Activated T-helper 1 cell treated with Interleukin-2 at 50 U/mL for 16 hours (primary cell): ENCODE measurements around the gene STK32B.
"Not testable (repeated sequence)": the region's sequence is repeated elsewhere in the genome, so short reads cannot be mapped to it uniquely, and the experiment has no call there.

Experiments
- DNase-seq: peaks from one replicate; pipeline ENCODE4 v3.0.0-alpha.2; 2020; ENCODE audit warnings: low read depth

The STK32B gene

DNA sequence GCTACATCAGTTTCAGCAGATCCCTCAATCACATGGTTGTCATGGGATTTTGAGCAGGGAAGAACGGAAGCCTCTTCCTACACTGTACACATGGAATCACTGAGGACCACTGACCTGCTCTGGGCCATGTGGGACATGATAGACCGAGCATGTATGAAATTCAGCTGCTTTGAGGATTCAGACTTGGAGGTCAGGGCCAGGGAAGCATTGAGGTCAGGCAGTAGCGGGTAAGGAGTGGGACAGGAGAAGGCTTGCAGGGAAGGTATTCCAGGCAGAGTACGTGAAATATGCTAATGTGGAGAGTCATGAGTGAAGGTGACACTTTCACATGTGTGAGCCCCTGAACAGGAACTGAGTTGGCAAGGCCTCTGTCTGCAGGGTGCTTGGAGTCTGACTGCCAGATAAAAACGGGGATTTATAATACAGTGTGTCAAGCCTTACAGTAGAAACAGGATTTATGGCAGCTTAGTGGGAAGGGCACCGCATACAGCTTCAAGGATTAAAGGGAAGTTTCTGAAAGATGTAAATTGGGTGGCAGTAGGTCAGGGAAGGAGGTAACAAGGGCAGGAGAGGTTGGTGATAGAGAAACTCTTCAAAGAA lies 111.7 kb downstream of the STK32B start:
- DNase-seq: no peak

DNA sequence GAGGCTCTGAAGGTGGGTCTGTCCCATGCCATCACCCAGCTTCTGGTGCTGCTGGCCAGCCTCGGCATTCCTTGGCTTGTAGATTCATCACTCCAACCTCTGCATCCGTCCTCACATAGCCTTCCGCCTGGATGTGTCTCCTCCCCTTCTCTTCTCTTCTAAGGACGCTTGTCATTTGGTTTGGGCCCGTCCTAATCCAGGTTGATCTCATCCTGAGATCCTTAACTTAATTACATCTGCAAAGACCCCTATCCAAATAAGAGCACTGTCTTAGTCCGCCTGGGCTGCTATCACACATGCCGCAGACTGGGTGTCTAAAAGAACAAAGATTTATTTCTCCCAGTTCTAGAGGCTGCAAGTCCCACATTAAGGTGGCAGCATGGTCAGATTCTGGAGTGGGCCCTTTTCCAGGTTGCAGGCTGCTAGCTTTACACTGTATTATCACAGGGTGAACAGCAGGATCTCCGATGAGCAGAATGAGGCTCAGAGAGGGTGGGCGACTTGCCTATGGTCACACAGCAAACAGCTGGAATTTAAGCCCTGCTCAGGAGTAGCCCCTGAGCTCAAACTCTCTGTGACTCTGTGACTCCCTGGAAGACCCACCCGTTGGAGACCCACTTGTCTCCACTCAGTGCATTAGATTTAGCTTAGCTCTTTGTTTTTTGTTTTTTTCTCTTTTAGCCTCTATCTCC lies 113.1 kb downstream of the STK32B start:
- DNase-seq: no peak

- no peak for DNase-seq
Measured at GRCh38 chr4:5165420-5166369, 114.4 kb downstream of the STK32B start.

DNA sequence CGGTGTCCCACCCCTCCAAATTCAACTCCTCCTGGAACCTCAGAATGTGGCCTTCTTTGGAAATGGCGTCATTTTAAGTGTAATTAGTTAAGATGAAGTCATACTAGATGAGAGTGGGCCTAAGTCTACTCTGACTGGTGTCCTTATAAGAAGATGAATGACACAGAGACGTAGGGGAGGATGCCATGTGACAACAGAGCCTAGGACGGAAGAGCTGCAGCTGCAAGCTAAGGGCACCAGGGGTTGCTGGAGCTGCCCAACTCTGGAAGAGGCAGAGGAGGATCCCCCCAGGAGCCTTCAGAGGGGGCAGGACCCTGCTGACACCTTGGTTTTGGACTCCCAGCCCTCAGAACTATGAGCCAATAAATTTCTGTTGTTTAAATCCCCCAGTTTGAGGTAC lies 115.1 kb downstream of the STK32B start:
- no peak for DNase-seq

DNA sequence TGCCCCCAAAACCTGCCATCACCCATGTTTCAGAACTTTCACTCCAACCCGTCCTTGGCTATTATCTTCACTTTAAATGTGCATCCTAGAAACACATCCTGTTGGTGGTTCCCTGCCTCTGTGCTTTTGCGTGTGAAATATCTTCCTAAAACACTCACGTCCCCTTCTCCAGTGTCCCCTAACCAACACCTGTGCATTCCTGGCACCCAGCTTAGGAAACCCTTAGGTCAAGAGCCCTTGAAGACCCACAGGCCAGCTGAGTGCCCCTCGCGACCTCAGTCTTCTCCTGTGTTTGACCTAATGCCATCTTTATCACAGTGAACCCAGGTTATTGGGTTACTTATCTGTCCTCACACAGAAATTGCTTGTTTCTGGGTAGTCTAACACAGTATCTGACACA lies 117.6 kb downstream of the STK32B start:
- no peak for DNase-seq

- DNase-seq: not testable (repeated sequence)
Measured at GRCh38 chr4:5175836-5176235, 124.6 kb downstream of the STK32B start.

DNA sequence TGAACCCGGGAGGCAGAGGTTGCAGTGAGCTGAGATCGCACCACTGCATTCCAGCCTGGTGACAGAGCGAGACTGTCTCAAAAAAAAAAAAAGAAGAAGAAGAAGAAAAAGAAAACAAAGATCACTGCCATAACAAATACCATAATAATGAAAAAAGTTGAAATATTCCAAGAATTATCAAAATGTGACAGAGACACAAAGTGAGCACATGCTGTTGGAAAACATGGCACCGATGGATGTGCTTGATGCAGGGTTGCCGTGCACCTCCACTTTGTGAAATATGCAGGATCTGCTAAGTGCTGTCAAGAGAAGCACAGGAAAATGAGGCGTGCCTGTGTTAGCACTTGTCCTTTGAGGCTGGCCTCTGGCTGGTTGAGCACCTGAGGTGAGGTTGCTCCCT lies 133.3 kb downstream of the STK32B start:
- DNase-seq: no peak

- DNase-seq: no peak
Measured at GRCh38 chr4:5185551-5185950, 134.3 kb downstream of the STK32B start.

DNA sequence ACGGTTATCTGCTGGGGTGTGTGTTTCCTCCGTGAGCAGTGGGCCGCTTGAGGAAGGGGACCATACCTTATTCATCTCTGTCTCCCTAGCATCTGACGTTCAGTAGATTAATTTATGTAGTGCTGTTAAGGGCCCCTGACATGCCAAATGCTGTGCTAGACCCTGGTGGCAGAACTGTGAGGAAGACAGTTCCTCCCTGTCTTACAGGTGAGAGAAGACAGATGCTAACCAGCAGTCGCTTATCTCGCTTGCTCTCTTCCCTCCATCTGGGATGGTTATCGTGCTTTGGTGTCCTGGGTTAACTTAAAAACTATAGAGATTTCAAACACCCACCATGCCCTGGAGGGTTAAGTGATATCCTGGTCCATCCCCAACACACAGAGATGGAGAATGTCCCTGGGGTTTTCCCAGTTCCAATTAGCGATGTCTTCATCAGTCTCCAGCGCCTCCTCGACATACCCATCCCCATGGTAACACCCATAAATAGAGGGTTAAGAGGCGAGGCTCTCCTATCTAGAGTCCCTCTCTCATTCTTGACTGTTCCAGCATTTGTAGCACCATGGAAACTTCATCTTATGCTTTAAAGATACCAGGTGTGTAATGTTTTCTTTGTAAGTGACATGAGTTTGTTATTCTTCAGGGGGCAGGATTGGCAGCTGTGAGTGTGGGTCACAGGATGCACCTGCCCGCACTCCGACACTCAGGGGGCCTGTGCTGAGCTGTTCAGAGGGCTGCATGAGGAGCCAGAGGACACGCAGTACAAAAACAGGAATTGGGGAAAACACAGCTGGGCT lies 135.2 kb downstream of the STK32B start:
- no peak for DNase-seq

DNA sequence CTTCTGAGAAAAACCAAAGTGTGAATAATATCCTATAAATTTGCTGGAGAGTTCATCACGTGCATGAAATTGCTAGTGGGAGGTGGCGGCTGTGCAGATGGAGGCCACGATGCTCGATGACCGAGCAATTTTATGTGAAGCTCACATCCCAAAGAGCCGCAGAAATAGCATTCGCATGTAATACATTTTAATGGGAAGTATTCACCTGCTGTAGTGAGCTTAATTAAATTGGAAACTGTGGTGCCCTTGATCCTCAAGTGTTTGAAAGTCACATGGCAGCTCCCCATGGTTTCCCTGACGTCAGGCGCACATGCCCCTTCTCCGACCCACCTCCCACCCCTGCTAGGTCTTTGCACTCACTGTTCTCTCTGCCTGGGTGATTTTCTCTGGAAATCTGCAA lies 136.8 kb downstream of the STK32B start:
- DNase-seq: no peak

GRCh38 chr4:5191831-5192230 lies 140.6 kb downstream of the STK32B start:
- DNase-seq: no peak

DNA sequence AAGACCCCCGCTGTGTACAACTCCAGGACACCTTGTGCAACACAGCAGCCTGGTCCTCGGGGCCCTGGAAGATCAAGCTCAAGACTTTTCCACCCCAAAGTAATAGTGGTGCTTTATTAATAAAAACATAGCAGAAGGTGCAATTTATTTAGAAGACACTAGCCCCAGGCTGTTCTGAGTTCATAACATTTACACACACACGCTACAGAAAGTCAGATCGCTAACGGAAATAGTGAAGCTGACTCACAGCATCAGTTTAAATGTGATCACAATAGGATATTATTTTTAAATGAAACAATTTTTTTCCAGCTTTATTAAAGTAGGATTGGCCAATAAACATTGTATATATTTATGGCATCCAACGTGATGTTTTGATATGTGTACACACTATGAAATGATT lies 141.0 kb downstream of the STK32B start:
- no peak for DNase-seq

GRCh38 chr4:5192678-5193077 lies 141.4 kb downstream of the STK32B start:
- no peak for DNase-seq

GRCh38 chr4:5198656-5199541 lies 147.6 kb downstream of the STK32B start:
- no peak for DNase-seq

- DNase-seq: no peak
Measured at GRCh38 chr4:5199912-5200311, 148.6 kb downstream of the STK32B start.

DNA sequence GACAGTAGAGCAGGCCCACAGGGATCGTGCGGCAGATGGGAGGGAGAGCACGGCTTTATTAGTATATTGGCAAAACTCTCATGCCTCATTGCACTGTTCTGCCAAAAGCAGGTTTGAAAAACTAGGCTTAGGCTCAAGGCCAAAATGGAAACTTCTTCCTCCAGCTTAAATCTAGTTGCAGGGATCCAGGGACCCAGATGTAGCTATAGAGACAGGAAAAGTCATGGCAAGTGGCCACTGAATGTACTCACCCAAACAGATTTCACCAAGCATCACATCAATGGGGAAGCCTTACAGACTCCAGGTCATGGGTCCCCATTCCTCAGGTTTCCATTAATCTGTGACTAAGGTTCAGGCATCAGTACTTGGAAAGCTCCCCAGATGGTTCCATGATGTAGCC lies 149.2 kb downstream of the STK32B start:
- no peak for DNase-seq

DNA sequence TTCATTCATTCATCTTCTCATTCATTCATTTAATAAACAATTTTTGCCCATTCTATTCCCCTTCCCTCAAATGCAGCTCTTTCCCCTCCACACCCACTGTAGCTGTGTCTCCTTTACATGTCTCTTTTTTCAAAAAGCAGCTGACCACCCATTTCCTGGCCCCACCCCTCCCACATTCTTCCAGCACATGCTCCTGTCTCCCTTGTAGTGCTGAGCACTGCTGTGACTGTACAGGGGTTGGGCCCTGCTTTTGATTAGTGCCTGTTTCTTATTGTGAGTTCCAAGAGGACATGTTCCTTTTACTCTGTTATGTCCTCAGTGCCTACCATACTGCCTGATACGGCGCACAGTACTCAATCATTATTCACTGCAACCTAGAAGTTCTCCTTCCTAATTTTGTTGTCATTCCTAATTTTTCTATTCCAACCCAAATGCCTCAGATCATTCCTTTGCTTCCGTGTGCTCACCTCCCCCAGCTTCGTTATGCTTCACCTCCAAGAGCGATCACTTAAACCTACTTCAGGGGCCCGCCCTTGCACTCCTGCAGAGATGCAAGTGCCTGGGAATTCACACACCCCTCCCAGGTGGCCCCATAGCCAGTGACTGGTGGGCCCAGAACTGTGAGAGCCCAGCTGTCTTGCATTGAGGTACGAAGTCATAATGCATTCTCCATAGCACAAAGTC lies 152.2 kb downstream of the STK32B start:
- no peak for DNase-seq

- DNase-seq: no peak
Measured at GRCh38 chr4:5203993-5204310, 152.7 kb downstream of the STK32B start.

- DNase-seq: no peak
Measured at GRCh38 chr4:5204781-5205180, 153.5 kb downstream of the STK32B start.

DNA sequence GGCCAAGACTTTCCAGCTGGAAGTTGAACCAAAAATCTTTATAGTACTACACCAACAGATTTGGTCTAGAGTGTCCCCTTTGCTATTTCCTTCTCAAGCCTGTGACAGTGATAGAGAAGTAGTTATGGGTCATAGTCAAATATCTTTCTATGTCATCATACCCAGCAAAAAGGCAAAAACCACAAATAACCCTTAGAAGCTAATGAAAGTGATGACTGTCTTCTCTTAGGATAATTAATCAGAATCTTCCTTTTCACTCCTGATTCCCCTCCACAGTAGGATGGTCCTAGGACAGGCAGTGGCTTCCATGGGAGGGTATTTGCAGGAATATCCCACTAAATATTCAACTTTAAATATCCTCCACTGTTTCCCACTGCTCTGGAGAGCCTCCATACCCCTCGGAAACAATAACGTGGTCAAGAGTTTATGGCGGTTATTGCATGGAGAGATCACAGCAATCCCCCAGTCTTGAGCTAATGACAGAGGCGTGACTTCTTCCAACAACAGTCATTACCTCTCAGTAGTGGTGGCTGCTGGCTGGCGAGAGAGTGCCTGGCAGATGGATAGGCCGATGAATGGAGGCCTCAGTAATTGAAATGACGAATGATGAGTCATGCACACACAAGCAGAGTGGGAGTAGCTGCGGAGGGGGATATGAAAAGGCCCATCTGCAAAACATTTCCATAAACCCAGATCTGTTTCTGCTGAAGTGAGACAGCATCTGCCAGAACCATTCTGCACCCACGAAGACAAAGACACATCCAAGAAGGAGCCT lies 154.9 kb downstream of the STK32B start:
- no peak for DNase-seq
